ENCODE results near the gene LRRC72. TPM values are rescaled to one million over a fixed set of nuclear protein-coding genes. Genes with fewer than 3 reads are reported as not detected.
"Not testable (repeated sequence)": the region's sequence is repeated elsewhere in the genome, so short reads cannot be mapped to it uniquely, and the experiment has no call there.

LRRC72 gene
- total RNA-seq, 3 donors from 2014 or later (not counting 1 experiment from before 2014, with no cell fraction given) = not detected

GRCh38 chr7:16529697-16530096 lies 3.1 kb downstream of the LRRC72 start:
- no CpG with 5 or more reads among the region's 1 CpG for WGBS (ENCODE audit: insufficient coverage)
- TF ChIP-seq CTCF (IDR thresholded peaks at IDR 0.05) = no peak
- DNase-seq (no peak), ATAC-seq (no peak)
- Histone ChIP-seq H3K9me3 (ENCODE audit: control insufficient read depth, insufficient read depth, low read length) (no peaks in the 10 kb centered on the region), H3K36me3 (ENCODE audit: control insufficient read depth, insufficient read depth, low read length) (no peaks in the 10 kb centered on the region), H3K27ac (ENCODE audit: low read length) (no peak overlapping the region), H3K27me3 (ENCODE audit: control insufficient read depth, insufficient read depth, low read length) (no peaks in the 10 kb centered on the region), H3K4me3 (ENCODE audit: low read length) (no peak overlapping the region), H3K4me1 (ENCODE audit: control insufficient read depth, insufficient read depth, low read length) (no peaks in the 10 kb centered on the region)
- Mint-ChIP-seq H3K27me3 (ENCODE audit: low read depth in 2 of 2) (no peaks in the 10 kb centered on the region), H3K4me3 (no peak overlapping the region), H3K36me3 (no peaks in the 10 kb centered on the region), H3K27ac (no peak overlapping the region), H3K9me3 (no peaks in the 10 kb centered on the region), H3K4me1 (no peaks in the 10 kb centered on the region)
- intact Hi-C loops (cut with micrococcal nuclease) = no loop called here

- Histone ChIP-seq H3K27ac (ENCODE audit: low read length) (no peak overlapping the region), H3K4me1 (ENCODE audit: control insufficient read depth, insufficient read depth, low read length) (no peaks in the 10 kb centered on the region), H3K27me3 (ENCODE audit: control insufficient read depth, insufficient read depth, low read length) (no peaks in the 10 kb centered on the region), H3K36me3 (ENCODE audit: control insufficient read depth, insufficient read depth, low read length) (no peaks in the 10 kb centered on the region), H3K4me3 (ENCODE audit: low read length) (no peak overlapping the region), H3K9me3 (ENCODE audit: control insufficient read depth, insufficient read depth, low read length) (no peaks in the 10 kb centered on the region)
- DNase-seq (no peak), ATAC-seq (no peak)
- intact Hi-C loops (cut with micrococcal nuclease) = no loop called here
- Mint-ChIP-seq H3K4me3 (no peak overlapping the region), H3K4me1 (no peaks in the 10 kb centered on the region), H3K27ac (no peak overlapping the region), H3K9me3 (no peaks in the 10 kb centered on the region), H3K36me3 (no peaks in the 10 kb centered on the region), H3K27me3 (ENCODE audit: low read depth in 2 of 2) (peaks cover 0 to 7% of the 10 kb centered on the region in 2 donors)
- TF ChIP-seq CTCF (IDR thresholded peaks at IDR 0.05) = no peak
- WGBS (ENCODE audit: insufficient coverage) = 33% methylated on average over 1 of the region's 1 CpG
Measured at GRCh38 chr7:16531707-16532106, 5.1 kb downstream of the LRRC72 start.

- ATAC-seq = no peak
- Mint-ChIP-seq H3K9me3 (no peaks in the 10 kb centered on the region), H3K4me1 (no peaks in the 10 kb centered on the region), H3K4me3 (no peak overlapping the region), H3K27me3 (ENCODE audit: low read depth in 2 of 2) (peaks cover 0 to 7% of the 10 kb centered on the region in 2 donors), H3K27ac (no peak overlapping the region), H3K36me3 (no peaks in the 10 kb centered on the region)
- no peak for TF ChIP-seq CTCF (IDR thresholded peaks at IDR 0.05)
- Histone ChIP-seq H3K27ac (ENCODE audit: low read length) (no peak overlapping the region), H3K27me3 (ENCODE audit: control insufficient read depth, insufficient read depth, low read length) (no peaks in the 10 kb centered on the region), H3K4me3 (ENCODE audit: low read length) (no peak overlapping the region), H3K9me3 (ENCODE audit: control insufficient read depth, insufficient read depth, low read length) (no peaks in the 10 kb centered on the region), H3K36me3 (ENCODE audit: control insufficient read depth, insufficient read depth, low read length) (no peaks in the 10 kb centered on the region), H3K4me1 (ENCODE audit: control insufficient read depth, insufficient read depth, low read length) (no peaks in the 10 kb centered on the region)
- intact Hi-C loops (cut with micrococcal nuclease) = no loop called here
- WGBS (ENCODE audit: insufficient coverage) = 70% methylated on average over 1 of the region's 1 CpG
- no peak for DNase-seq
Measured at GRCh38 chr7:16532272-16532671, 5.6 kb downstream of the LRRC72 start.

- WGBS (ENCODE audit: insufficient coverage) = 84% methylated on average over 2 of the region's 2 CpGs
- no peak for ATAC-seq
- H3K4me1 Mint-ChIP-seq = no peaks in the 10 kb centered on the region
- Histone ChIP-seq H3K4me1 (ENCODE audit: control insufficient read depth, insufficient read depth, low read length) (no peaks in the 10 kb centered on the region), H3K4me3 (ENCODE audit: low read length) (no peak overlapping the region), H3K27ac (ENCODE audit: low read length) (no peak overlapping the region), H3K9me3 (ENCODE audit: control insufficient read depth, insufficient read depth, low read length) (no peaks in the 10 kb centered on the region), H3K27me3 (ENCODE audit: control insufficient read depth, insufficient read depth, low read length) (no peaks in the 10 kb centered on the region), H3K36me3 (ENCODE audit: control insufficient read depth, insufficient read depth, low read length) (no peaks in the 10 kb centered on the region)
- DNase-seq = no peak
- TF ChIP-seq CTCF (IDR thresholded peaks at IDR 0.05) = no peak
- no peak overlapping the region for H3K4me3 Mint-ChIP-seq
- no peaks in the 10 kb centered on the region for H3K9me3 Mint-ChIP-seq
- no peaks in the 10 kb centered on the region for H3K36me3 Mint-ChIP-seq
- no peak overlapping the region for H3K27ac Mint-ChIP-seq
- intact Hi-C loops (cut with micrococcal nuclease) = no loop called here
- peaks cover 0 to 7% of the 10 kb centered on the region in 2 donors for H3K27me3 Mint-ChIP-seq (ENCODE audit: low read depth in 2 of 2)
Measured at GRCh38 chr7:16535500-16535899, 8.9 kb downstream of the LRRC72 start.

GRCh38 chr7:16540559-16540958 lies 13.9 kb downstream of the LRRC72 start:
- H3K27me3 ChIP-seq (ENCODE audit: control insufficient read depth, insufficient read depth, low read length); H3K27me3 Mint-ChIP-seq (ENCODE audit: low read depth in 2 of 2); H3K36me3 Mint-ChIP-seq; H3K4me3 ChIP-seq (ENCODE audit: low read length); ATAC-seq; H3K9me3 ChIP-seq (ENCODE audit: control insufficient read depth, insufficient read depth, low read length); H3K9me3 Mint-ChIP-seq; H3K27ac Mint-ChIP-seq; H3K36me3 ChIP-seq (ENCODE audit: control insufficient read depth, insufficient read depth, low read length); H3K27ac ChIP-seq (ENCODE audit: low read length); H3K4me1 Mint-ChIP-seq; H3K4me3 Mint-ChIP-seq; intact Hi-C loops (cut with micrococcal nuclease); DNase-seq; H3K4me1 ChIP-seq (ENCODE audit: control insufficient read depth, insufficient read depth, low read length): not testable (repeated sequence)
- 92% methylated on average over 2 of the region's 2 CpGs for WGBS (ENCODE audit: insufficient coverage)

All from natural killer cell (primary cell).